Cardiac fibroblast (primary cell): ENCODE measurements around the gene AGFG1.

Source experiments
- DNase-seq, 2 donors: peaks; one replicate each; pipeline versions ENCODE4 v3.0.0 to v3.0.0-alpha.2; 2010; ENCODE audit warnings: low read depth in 2 of 2
- H3K4me3 ChIP-seq, 2 donors: replicated peaks in 1 of 2; 1 replicate in 1 of 2; 2 replicates in 1 of 2; pipeline ENCODE4 v1.5.1; 2011; ENCODE audit warnings: low read depth in 2 of 2, low read length in 2 of 2, mild to moderate bottlenecking in 2 of 2, moderate library complexity in 1 of 2
- TF ChIP-seq, protein P1 (sequence below): IDR thresholded peaks from one replicate; pipeline ENCODE4 v1.5.1; 2011; ENCODE audit warnings: low read depth, mild to moderate bottlenecking, low read length, inconsistent platforms

The AGFG1 gene

DNA sequence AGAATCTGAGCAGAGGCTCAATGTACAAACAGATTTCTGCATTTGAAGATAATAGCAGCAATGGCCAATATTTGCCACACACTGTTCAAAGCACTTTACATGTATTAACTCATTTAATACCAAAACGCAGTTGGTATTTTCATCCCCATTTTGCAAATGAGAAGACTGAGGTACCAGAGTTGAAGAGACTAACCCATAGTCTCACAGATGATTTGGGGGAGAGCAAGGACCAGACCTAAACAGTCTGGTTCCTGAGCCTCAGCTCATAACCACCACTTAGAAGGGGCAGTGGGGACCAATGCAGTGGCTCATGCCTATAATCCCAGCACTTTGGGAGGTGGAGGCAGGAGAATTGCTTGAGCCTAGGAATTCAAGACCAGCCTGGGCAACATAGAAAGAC lies 18.1 kb upstream of the AGFG1 start:
- TF ChIP-seq, protein P1, sequence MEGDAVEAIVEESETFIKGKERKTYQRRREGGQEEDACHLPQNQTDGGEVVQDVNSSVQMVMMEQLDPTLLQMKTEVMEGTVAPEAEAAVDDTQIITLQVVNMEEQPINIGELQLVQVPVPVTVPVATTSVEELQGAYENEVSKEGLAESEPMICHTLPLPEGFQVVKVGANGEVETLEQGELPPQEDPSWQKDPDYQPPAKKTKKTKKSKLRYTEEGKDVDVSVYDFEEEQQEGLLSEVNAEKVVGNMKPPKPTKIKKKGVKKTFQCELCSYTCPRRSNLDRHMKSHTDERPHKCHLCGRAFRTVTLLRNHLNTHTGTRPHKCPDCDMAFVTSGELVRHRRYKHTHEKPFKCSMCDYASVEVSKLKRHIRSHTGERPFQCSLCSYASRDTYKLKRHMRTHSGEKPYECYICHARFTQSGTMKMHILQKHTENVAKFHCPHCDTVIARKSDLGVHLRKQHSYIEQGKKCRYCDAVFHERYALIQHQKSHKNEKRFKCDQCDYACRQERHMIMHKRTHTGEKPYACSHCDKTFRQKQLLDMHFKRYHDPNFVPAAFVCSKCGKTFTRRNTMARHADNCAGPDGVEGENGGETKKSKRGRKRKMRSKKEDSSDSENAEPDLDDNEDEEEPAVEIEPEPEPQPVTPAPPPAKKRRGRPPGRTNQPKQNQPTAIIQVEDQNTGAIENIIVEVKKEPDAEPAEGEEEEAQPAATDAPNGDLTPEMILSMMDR = no peak
- no peak for DNase-seq
- no peak overlapping the region for H3K4me3 ChIP-seq

DNA sequence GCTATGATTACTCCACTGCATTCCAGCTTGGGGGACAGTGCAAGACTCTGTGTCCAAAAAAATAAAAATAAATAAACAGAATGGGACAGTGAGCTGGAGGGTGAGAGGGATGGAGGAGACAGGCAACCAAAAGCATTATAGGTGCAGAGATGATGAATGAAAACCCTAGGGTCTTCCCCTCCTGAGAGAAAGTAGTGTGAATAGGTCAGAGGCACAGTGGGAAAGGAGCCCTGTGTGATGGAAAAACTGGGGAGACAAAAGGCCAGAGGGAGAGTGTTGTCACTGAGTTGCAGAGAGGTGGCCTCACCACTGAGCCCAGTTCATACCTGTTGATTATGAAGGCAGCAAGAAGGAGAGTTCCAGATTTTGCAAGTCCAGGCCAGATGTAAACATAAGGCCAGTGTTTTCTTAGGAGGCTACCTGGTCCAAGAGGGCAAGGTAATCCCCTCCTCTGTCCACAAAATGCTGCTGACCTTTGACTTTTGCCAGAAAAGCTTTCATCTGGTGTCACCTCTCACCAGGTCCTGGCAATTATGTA lies 17.6 kb upstream of the AGFG1 start:
- DNase-seq = no peak
- no peak overlapping the region for H3K4me3 ChIP-seq
- TF ChIP-seq, protein P1 = no peak

DNA sequence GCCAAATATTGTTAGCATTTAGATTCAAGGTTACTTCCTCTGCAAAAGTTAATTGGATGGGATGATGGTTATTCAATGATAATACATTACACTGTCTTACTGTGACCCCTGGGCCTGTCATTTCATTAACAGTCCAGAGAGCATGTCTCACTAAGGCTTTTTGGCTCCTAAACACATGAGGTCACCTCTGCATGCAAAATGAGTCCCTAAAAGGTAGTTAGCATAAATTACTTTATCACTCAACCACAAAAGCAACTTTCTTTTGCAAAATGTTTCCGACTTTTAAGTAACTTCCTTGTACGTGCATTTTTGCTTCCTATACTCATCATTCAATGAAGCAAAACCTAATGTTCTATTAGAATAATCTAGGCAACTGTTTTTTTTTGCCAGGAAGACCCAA lies 16.8 kb upstream of the AGFG1 start:
- H3K4me3 ChIP-seq = no peak overlapping the region
- TF ChIP-seq, protein P1 = no peak
- DNase-seq = no peak

DNA sequence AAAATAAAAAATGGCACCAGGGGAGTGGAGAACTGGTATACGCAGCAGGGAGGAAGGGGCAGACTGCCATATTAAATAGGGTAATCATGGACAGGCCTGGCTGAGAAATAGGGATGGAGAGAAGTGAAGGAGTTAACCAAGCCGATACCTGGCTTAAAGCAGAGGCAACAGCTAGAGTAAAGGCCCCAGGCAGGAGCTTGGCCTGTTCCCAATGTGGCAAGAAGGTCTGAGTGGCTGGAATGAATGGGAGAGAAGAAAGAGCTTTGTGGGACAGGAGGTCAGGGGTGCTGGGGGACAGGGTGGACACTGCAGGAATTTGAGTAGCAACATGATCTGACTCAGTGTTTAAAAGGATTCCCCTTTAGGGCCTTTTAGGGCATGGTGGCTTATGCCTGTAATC lies 15.9 kb upstream of the AGFG1 start:
- TF ChIP-seq, protein P1 = no peak
- DNase-seq = no peak
- H3K4me3 ChIP-seq = no peak overlapping the region

DNA sequence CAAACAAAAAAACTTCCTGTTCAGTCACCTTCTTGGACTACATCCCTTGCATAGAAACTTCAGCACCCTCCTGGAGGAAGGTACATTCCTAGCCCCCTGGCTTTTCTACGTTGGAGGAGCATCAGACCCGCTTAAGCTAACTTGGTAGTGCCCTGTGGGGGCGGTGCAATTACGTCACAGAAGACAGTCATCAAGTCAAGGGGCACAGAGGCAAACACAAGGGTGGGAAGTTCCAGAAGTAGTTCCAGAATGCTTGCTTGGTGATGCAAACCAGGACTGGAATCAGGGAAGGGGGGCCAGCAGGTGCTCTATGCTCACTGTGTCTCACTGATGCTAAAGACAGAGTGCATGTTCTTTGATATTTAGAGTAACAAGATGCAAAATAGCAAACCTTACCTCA lies 15.2 kb upstream of the AGFG1 start:
- H3K4me3 ChIP-seq = no peak overlapping the region
- DNase-seq = peak in 1 of 2 donors; percentile 31
- TF ChIP-seq, protein P1 = no peak

DNA sequence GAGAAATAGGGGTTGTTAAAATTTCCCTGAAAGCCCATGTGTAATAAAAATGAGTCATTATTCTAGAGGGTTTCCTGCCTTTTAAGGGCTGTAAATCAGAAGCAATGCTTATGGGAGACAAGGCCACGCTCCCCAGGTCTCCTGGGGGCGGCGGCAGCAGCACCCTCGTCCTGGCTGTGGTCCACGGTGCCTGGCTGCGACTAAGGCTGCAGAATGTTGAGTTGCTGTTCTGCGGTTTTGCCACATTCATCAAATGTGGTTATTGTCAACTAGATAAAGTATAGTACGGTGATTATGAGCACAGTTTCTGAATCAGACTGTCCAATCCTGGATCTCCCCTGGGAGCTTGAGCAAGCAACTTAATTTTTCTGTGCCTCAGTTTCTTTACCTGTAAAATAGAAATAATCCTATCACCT lies 11.9 kb upstream of the AGFG1 start:
- DNase-seq = peak; percentile 80 to 81
- TF ChIP-seq, protein P1 = no peak
- H3K4me3 ChIP-seq = no peak overlapping the region

DNA sequence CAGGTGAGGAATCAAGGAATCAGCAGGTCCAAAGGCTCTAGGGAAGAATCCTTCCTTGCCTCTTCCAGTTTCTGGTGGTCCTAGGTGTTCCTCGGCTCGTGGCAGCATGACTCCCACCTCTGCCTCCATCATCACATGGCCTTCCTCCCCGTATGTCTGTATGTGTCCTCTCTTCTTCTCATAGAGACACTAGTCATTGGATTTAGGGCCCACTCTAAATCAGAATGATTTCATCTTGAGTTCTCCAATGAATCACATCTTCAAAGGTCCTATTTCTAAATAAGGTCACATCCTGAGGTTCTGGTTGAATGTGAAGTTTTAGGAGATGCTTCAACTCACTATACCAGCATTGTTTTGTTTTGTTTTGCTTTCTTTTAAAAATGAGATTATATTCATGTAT lies 11.1 kb upstream of the AGFG1 start:
- peak in 1 of 2 donors; percentile 70 for DNase-seq
- TF ChIP-seq, protein P1 = no peak

More for the DNA sequence above, 11.1 kb upstream of the AGFG1 start:
- no peak overlapping the region for H3K4me3 ChIP-seq
